Fibroblast of mammary gland (primary cell): Measurements from ENCODE around the gene CIDEC.
"Not testable (repeated sequence)": the region's sequence is repeated elsewhere in the genome, so short reads cannot be mapped to it uniquely, and the experiment has no call there.

Experiments used
- DNase-seq: peaks from one replicate; pipeline ENCODE4 v3.0.0-alpha.2; 2010; ENCODE audit warnings: low read depth
- H3K4me3 ChIP-seq: 2 replicates; pipeline ENCODE4 v1.5.1; 2011; ENCODE audit warnings: low read depth, mild to moderate bottlenecking, low read length, moderate library complexity; ENCODE audit not compliant: control insufficient read depth
- CTCF ChIP-seq: conservative IDR thresholded peaks from 2 replicates; pipeline ENCODE4 v1.5.1; 2011; ENCODE audit warnings: low read depth, low read length, inconsistent platforms; ENCODE audit not compliant: control insufficient read depth, insufficient read depth

Gene CIDEC

GRCh38 chr3:9870978-9871377, 9.1 kb downstream of the CIDEC start:
- H3K4me3 ChIP-seq = no peak overlapping the region
- peak; percentile 88 for DNase-seq
- TF ChIP-seq CTCF = no peak

GRCh38 chr3:9869955-9870354, 10.1 kb downstream of the CIDEC start:
- no peak for TF ChIP-seq CTCF
- H3K4me3 ChIP-seq = no peak overlapping the region
- no peak for DNase-seq

- no peak for TF ChIP-seq CTCF
- DNase-seq = no peak
- no peak overlapping the region for H3K4me3 ChIP-seq
Measured at GRCh38 chr3:9867106-9867505, 12.9 kb downstream of the CIDEC start.

- H3K4me3 ChIP-seq = no peak overlapping the region
- TF ChIP-seq CTCF = no peak
- peak; percentile 77 for DNase-seq
Measured at GRCh38 chr3:9866639-9867038, 13.4 kb downstream of the CIDEC start.

GRCh38 chr3:9865125-9865637, 14.9 kb downstream of the CIDEC start:
- DNase-seq, H3K4me3 ChIP-seq: not testable (repeated sequence)

- DNase-seq = peak; percentile 93
- no peak for TF ChIP-seq CTCF
- no peak overlapping the region for H3K4me3 ChIP-seq
Measured at GRCh38 chr3:9864200-9864927, 15.7 kb downstream of the CIDEC start.

GRCh38 chr3:9863058-9863772, 16.8 kb downstream of the CIDEC start:
- TF ChIP-seq CTCF = no peak
- DNase-seq = no peak
- no peak overlapping the region for H3K4me3 ChIP-seq
